HG03280 (cell line): ENCODE measurements around the gene MAPK11.

ENCODE experiments used
- ATAC-seq: cut with Tn5 transposase; IDR thresholded peaks from one replicate; pipeline ENCODE4 v1.9.1; 2021; ENCODE audit warnings: mild to moderate bottlenecking, moderate library complexity; ENCODE audit not compliant: unreplicated experiment

MAPK11 gene

DNA sequence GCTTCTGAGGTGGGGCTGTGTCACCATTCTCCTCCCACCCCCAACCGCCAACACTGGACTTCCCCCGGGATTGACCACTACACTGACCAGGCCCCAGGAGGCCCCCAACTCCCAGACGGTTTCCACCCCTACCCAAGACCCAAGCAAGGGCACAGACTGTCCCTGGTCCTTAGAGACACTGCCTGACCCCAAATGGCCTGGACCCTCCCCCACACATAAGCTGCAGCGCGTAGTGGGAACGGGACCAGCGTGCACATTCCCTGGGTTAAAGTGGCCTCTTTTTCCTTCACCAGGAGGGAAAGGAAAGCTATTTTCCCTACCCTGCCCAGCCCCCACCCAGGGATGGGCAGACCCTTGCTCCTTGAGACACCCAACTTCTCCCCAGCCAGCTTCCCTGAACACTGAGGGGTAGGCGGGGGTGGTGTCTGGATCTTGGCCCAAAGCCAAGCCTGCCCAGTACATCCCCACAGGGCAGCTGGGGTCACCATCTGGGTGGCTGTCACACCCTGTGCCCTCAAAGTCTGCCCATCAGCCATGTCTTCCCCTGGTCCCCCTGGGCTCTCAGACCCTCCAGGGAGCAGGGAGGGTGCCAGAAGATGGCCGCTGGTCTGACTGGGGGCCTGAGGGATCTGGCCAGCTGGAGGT, 7.1 kb downstream of the MAPK11 start:
- no peak for ATAC-seq

DNA sequence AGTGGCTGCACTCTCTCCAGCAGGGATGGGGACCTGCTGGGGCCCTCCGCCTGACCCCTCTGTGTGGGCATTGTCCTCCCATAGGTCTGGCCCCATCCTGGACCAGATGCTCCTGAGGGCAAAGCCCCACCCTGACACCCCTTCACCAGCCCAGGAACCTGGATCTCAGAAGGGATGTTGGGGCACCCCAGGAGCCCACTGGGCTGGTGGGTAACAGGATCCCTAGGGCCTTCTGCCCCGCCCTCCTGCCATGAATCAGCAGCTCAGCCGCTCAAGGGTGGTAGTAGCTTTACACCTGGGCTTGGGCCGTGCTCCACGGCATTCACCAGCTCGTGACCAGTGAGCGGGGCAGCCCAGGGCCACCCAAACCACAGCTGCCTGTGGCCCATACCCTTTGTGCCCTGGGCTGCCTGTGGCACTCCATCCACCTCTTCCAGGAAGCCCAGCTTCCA, 7.7 kb downstream of the MAPK11 start:
- ATAC-seq: no peak

DNA sequence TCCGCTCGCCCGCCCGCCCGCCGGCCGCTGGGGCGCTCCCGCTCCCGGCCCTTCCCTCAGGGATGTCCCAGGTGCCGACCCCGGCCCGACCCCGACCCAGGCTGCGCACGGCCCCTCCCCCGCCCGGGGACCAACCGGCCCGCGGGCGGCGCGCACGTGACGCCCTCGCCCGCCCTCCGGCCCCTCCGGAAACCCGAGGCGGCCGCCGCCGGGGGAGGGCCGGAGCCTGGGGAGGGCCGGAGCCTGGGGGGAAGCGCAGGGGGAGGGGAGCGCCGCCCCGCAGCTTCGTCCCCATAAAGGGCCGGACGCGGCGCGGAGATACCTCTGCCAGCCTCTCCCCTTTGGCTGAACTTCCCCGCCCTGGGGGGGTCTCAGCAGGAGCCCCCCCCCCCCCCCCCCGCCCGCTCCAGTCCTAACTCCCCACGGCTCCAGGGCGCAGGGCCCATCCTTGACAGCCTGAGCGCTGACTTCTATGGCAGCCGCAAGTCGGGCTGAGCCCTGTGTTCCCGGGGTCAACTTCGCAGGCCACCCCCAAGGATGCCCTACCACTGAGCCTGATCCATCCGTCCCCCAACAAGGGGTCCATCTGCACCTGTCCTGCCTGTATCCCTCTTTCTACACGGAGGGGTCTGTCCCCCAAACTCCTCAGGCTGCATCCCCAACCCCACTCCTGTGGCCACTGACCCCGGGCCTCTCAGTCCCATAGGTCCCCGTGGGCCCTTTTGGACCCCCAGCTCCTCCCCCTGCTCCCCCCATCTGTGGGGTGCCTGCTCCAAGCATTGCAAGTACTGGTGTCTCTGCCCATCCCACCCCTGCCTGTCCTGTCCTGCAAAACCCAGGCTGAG, 8.3 kb downstream of the MAPK11 start, which contains the start of gene MAPK12:
TSS of gene MAPK12 (minus strand) at position 69 of the 845 bp plus-strand sequence. CDS start 174 bp downstream, outside the sequence.
- ATAC-seq: no peak

DNA sequence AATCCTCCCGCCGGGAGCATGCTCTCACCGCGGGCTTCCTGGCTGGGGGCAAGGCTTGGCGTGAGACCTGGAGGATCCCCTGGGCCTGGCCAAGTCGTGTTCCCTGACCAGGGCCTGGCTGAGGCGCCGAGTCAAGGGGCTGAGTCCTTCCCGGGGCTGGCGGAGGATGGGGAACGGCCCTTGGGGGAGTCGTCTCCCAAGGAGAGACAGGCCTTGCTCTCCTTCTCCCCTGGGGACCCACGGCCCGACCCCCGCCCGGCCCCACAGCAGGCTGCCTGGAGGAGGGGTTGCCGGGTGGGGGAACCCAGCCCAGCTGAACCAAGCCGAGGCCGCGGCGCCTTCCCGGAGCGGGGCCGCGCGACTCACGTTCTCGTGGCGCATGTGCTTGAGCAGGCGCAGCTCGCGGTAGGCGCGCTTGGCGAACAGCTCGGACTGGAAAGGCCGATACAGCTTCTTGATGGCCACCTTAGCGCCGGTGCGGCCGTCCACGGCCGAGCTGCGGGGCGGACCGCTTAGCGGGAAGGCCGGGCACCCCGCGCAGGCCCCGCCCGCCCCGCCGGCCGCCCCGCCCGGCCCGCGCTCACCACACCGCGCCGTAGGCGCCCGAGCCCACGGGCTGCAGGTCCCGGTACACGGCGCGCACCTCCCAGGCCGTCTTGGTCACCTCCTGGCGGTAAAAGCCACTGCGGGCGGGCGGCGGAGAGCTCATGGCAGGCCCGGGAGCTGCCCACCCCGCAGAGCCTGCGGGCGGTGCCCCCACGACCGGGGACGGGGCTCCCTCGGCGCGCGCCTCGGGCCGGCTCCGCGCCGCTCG, 9.2 kb downstream of the MAPK11 start:
- ATAC-seq: no peak

DNA sequence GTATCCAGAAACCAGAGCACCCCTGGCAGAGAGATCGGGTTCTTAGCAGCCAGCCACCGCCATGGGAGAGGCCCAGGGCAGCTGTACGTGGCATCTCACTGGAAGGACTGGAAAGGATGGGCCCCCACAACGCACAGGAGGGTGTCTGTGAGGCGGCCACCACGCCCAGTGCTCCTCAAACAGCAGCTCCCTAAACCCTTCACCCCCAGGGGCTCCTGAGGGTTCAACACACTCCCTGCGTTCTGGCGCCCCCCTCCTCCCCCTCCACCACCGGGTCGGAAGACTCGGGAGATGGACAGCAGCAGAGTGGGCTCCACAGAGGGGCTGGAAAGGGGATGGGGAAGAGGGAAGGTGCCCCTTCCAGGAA, 9.8 kb downstream of the MAPK11 start:
- ATAC-seq: no peak

DNA sequence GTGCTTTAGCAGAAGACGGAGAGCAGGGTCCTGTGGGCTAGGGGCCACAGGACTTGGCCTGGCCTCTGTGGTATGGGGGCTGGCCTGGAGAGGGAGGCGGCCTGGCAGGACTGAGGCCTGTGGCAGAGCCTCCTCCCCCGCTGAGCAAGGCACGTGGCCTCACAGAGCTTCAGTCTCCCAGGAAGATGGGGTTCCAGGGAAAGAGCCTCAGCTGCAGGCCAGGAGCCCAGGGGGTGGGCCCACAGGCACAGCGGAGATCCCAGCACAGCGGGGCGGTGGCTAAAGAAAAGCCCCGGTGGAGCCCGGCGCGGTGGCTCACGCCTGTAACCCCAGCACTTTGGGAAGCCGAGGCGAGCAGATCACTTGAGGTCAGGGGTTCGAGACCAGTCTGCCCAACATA, 10.9 kb downstream of the MAPK11 start:
- ATAC-seq: no peak

DNA sequence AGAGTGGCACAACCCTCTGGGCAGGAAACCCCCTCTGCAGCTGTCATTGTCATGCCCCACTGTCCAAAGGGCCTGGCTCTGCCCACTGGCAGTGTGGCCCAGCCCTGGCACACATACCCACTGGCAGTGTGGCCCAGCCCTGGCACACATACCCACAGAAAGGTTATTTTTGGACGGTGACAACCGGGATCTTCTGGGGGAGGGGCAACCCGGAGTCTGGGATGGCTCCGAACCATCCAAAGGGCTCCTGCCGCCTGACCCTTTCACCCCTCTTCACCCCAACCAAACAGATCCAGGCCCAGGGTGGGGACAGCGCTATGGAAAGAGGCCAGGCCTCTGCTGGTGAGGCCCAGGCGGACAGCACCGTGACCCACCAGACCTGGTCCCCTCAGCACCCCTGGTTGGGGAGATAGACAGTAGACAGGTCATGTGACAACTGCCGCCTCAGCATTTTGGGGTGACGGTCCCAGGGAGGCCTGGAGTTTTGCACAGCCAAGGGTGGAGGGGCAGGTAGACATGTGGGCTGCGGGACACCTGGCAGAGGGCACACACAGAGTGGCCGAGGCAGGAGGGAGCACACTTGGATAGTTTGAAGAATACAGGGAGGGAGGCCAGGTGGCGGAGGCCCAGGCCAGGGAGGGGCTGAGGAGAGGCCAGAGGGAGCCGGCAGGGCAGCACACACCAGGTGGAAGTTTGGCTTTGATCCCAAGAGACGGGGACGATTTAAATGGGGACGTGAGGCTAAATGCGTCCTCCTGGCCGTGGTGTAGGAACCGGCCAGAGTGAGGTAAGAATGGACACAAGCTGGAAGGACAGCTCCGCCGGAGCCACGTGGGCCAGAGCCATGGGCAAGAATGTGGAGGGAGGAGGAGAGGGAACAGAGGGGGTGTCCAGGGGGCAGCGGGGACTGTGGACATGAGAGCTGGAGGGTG, 11.6 kb downstream of the MAPK11 start:
- no peak for ATAC-seq

DNA sequence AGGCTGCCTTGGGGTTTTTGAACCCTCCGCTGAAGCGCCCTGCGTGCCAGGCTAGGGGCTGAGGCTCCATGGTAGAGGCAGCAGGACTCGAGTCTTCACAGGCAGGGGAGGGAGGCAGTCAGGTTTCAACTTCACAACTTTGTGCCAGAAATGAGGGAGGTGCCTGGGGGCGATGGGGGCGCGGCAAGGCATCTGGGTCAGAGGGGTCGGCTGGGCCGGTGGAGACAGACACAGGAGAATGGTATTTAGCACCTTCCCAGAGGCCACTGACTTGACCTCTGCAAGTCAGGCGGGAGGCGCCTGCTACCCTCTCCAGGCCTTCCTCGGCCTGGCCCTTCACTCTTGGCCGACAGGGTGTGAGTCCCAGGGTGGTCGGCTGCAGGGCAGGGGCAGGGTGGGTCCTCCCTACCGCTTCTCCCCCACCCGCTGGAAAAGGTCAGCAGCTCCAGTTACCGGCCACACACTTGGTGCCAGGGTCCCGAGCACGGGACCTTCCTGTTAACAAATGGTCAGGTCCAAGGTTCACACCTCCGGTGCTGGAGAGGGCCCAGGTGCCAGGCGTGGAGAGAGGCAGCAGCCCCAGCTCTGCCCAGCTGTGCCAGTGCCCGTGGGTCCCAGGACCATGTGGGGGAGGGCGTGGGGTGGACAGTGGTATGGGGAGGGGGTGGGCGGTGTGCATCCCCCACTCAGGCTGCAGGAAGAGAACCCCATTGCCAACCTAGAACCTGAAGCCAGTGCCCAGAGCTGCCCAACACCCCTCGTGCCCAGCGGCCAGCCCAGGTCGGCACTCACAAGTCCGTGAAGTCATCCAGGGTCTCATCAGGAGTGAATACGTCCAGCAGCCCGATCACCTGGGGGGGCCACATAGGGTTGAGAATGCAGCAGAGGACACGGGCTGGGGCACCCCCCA, 12.5 kb downstream of the MAPK11 start:
- ATAC-seq: no peak

DNA sequence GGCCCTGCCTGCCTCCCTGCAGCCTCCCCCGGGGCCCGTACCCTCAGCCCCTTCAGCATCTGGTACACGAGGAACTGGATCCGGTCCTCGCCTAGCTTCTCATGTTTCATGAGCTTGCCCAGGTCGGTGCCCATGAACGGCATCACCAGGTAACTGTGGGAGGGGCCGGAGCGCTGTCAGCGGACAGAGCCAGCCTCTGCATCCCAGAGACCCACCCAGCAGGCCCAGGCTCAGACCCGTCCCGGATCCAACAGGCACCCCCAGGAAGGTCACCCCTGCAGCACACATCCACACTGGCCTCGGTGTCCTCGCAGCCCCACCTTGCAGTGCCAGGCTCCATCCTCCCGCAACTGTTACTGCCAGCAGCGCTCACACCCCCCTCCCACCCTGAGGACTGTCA, 13.1 kb downstream of the MAPK11 start:
- no peak for ATAC-seq

DNA sequence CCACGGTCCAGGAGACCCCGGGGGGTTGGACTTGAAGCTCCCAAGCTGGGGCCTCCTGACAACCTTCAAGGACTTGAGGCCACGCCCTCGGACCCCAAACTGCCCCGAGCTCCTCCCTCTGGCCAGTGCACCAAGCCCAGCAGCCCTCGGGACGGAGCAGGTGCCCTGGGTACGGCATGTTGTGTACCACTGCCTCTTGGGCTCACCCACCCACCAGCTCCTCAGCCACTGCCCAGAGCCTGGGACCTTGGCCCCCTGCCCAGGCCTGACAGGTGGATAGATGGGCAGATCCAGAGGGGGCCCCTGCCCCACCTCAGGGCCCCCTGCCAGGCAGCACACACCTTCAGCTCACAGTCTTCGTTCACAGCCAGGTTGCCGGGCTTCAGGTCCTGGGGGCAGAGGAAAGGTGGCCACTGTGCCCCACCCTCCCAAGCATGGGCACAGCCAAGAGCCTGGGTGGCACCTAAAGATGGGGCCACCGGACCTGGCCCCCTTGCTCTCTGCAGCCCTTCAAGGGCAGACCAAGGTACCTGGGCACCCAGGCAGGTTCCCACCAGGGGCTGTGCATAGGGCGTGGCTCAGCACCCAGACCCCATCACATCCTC, 13.8 kb downstream of the MAPK11 start:
- ATAC-seq: no peak

DNA sequence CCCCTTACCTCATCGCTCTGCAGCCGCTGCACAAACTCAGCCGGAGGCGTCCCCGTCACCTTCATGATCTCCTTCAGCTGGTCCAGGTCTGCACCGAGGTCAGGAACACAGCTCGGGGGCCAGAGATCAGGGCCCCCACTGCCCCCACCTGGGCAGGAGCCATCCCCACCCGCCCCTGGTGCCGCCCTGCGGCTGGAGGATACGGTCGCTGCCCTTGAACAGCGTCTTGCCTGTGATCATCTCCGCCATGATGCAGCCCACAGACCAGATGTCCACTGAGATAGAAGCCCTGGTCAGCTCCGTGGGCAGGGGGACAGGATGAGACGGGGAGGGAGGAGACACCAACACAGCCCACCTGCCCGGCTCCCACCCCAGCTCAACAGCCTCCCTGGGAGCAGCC, 14.6 kb downstream of the MAPK11 start:
- ATAC-seq: no peak

DNA sequence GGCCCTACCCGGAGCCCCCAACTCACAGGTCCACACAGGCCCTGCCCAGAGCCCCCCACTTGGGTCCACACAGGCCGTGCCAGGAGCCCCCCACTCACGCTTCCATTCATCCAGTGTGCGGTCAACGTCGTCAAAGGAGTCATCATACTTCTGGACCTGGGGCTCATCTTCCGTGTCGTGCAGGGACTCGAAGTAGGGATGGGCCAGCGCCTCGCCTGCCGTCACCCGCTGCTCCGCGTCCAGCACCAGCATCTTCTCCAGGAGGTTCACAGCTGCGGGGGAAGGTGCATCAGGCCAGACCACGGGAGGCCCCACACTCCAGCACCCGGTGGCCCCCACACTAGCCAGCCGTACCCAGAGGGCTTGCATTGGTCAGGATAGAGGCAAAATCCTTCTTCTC, 15.1 kb downstream of the MAPK11 start:
- no peak for ATAC-seq

DNA sequence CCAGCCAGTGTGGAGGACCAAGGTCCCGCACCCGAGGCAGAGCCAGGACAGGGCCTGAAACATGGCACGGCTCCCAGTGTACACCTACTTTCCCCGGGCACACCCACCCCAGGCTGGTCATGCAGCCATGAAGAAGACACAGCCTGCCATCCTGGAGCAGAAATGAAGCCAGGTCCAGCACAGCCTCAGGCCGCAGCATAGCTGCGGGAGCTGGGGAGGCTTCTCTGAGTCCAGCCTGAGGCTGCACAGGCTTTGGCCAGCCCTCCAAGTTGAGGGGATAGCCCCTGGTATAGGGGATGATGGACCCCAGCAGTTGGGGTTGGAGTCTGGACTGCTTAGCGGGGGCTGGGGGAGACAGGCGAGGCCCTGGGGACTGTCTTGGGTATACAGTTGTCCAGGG, 16.2 kb downstream of the MAPK11 start:
- ATAC-seq: no peak

DNA sequence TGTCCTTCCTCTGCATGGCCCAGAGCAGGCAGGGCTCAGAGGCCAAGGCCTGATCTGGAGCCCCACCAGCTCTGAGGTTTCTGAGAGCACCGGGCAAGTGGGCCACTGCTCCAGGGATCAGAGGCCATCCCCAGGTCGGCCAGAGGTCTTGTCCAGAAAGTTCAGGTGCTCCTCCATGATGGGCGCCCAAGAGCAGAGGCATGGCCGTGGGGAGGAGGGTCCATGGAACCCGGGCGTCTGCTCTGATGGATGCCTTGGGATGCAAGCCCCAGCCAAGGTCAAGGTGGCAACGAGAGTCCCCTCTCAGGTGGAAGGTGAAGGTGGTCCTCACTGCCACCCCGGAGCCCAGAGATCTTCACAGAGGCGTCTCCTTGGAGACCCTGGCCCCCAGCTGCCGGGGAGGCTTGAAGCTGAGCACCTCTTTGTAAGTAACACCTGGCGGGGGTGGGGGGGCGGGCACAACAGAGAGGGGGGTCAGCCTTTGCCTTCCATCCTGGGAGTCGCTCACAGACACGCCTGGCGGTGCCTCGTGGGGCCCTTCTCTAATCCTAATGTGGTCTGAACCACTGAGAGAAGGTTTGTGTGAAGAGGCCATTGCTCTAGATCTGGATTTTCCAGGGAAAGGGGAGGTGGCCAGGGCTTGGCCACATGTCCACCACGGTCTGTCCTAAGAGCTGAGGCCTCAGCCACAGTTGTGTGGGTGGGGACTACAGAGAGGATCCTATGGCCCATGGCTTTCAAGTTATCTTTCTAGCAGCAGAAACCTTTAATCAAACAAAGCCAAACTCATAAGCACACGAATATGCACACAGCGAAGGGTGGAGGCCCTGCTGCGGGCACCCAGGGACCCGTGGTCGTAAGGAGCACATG, 16.9 kb downstream of the MAPK11 start:
- ATAC-seq: no peak

DNA sequence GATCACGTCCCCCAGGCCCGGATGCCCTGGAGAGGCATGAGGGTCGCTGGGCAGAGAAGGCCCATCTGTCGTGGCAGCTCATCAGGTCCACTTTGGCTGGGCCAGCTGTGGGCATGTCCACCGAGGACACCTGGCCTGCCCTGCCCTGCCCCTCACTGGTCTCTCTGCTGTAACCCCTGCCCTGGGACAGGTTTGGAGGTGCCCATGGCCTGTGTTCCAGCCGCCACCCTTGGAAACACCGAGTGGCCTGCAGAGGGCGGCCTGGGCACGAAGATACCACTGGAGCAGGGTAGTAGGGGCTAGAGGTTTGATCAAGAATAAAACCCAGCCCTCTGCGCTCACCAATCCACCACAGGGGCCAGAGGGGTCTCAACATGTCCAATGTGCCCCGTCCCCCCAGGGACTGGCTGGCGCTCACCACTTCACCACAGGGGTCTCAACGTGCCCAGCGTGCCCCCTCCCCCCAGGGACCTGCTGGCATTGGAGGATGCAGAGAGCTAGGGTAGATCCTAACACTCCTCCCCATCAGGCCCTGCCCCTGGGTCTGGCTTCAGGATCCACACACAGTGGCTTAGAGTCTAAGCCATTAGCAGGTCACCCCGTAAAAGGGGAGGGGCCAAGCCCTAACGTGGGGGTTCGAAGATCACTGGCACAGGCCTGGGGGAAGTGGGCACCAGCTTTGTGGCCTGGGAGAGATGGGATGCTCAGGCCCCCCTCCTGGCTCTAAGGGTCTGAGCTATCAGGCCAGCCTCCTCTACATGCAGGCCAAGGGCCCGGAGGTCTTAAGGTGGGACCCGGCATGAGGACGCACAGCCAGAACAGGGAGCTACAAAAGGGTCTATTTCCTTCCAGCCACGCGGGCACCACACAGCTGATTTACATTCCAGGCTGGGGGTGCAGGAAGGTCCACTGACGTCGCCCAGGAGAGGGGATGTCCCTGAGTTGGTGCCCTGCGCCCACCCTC, 17.8 kb downstream of the MAPK11 start:
- ATAC-seq: no peak

DNA sequence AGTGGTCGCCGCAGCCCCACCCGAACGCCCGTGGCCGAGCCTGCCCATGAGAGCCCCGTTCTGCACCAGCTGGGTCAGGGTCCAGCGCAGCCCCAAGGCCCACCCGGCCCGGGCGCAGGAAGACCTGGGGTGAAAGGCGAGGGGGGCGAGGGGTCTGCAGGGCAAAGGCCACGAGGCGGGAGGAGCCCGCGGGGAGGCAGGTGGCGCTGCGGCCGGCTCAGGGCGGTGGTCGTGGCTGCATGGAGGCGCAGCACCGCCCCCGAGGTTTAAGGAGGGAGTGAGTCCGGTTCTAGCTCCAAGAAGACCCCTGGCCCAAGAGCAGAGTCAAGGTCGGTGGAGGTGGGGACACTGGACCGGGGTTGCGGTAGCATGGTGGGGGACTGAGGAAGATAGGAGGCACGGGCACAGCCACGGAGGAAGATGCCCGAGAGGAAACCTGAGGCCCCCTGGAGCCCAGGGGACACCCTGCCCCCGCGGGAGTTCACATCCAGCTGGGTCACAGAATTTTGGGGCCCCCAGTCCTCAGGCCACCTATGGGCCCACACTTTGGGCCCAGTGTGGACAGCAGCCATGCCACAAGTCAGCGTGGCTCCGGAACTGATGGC, 18.6 kb downstream of the MAPK11 start:
- no peak for ATAC-seq
